ENCODE data around the gene DAB1.

The DAB1 gene

GRCh38 chr1:57162607-57163261 lies 261.1 kb downstream of the DAB1 start:
- no peak for DNase-seq (ENCODE audit: low read depth)

GRCh38 chr1:57160594-57160993 lies 263.3 kb downstream of the DAB1 start:
- no peak for DNase-seq (ENCODE audit: low read depth)

DNA sequence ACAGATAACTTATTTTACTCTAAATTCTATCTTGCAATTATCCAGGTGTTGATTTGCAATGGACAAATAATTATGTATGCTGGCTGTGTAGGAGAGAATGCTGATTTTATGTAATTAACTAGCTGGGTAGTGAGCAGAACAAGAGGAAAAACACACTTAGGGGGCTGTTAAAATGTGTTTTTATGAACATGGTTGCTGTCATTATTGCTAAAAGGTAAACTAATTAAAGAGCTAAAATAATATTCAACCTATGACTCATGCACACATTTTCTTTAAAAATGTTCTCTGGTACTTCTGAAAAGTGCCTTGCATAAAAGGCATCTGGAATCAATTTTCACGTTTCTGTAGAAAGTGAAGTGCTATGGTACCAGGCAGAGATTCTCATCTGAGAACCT lies 265.3 kb downstream of the DAB1 start:
- DNase-seq (ENCODE audit: low read depth): no peak

GRCh38 chr1:57157818-57158603 lies 265.8 kb downstream of the DAB1 start:
- no peak for DNase-seq (ENCODE audit: low read depth)

DNA sequence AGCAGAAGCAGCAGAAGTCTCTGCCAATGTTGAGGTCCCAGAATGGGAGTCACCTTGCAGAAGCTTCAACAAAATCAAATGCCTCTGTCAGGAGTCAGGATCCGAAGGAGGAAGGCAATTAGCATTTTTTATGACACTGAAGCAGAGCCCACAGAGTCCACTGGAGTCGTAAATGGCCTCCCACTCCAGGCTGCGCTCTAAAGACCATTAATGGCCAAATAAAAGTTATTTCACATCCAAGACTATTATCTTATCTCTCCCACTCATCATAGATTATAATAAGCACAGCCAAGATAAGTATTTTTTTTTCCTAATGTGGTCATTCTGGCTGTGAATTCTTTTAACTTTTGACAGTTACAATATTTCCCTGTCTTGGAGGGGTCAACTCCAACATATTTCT lies 267.0 kb downstream of the DAB1 start:
- no peak for DNase-seq (ENCODE audit: low read depth)

- DNase-seq (ENCODE audit: low read depth): no peak
Measured at GRCh38 chr1:57146100-57146499, 277.8 kb downstream of the DAB1 start.

DNA sequence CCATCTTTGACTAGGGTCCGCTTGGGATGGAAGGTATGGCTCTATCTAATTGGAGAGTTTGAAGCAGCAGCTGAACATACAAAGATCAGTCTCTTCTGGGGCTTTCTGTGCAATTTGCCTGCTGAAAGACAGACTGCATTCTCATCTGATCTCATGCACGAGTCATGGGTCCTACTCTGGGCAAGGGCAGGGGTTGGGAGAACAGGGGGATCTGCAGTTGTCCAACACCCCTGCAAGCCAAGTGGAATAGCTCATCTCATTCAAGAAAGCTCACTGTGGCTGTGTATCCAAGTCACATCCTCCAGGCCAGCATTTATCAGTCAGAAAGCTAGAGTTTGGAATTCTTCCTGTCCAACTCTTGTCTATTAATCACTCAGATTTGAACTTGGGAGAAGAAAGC lies 280.9 kb downstream of the DAB1 start:
- DNase-seq (ENCODE audit: low read depth): no peak

DNA sequence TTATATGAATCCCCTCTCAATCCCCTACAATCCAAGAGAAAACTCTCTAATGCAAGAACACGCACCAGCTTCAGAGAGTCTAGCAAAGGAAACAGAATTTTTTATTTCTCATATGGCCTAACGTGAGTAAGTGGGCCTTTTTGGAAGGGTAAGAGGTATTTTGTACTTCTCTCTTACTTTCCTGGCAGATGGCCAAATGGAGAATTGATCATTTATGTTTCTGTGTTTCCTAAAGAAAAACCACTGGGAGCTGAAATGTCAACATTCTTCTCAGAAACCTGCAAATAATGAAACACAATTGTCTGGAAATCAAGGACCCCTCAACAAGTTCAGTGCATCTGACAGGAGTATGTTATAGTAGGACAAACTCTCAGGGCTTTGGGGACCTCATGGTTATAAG lies 281.7 kb downstream of the DAB1 start:
- DNase-seq (ENCODE audit: low read depth): no peak

- no peak for DNase-seq (ENCODE audit: low read depth)
Measured at GRCh38 chr1:57138432-57139078, 285.3 kb downstream of the DAB1 start.

GRCh38 chr1:57137980-57138379 lies 285.9 kb downstream of the DAB1 start:
- DNase-seq (ENCODE audit: low read depth): no peak

- no peak for DNase-seq (ENCODE audit: low read depth)
Measured at GRCh38 chr1:57134803-57135202, 289.1 kb downstream of the DAB1 start.

GRCh38 chr1:57133686-57134085 lies 290.2 kb downstream of the DAB1 start:
- no peak for DNase-seq (ENCODE audit: low read depth)

GRCh38 chr1:57132993-57133622 lies 290.8 kb downstream of the DAB1 start:
- DNase-seq (ENCODE audit: low read depth): no peak

DNA sequence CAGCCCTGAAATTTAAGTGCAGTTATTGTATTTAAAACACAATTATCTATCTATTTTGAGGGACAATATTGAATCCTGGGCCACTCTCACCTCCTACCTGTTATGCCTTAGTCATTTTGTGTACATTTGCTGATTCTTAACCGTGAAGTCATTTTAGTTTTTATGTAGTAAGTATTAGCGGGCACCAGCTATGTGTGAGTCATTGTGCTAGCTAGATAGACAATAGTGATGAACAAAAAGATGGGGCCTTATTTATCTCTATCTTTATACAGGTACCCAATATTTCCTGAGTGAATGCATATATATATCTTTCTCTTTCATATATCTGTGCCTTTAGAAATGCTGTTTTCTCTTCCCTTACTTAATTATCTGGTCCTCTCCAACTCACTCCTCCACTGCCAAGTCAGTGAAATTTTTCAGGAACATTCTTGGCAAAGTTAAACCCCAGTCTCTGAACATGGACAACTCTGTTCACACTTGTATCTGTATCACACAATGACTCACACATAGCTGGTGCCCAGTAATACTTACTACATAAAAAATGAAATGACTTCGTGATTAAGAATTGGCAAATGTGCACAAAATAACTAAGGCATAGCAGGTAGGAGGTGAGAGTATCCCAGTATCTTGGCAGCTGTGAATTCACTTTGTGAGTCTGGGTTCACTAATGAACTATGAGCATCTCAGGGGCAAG lies 292.0 kb downstream of the DAB1 start:
- no peak for DNase-seq (ENCODE audit: low read depth)

DNA sequence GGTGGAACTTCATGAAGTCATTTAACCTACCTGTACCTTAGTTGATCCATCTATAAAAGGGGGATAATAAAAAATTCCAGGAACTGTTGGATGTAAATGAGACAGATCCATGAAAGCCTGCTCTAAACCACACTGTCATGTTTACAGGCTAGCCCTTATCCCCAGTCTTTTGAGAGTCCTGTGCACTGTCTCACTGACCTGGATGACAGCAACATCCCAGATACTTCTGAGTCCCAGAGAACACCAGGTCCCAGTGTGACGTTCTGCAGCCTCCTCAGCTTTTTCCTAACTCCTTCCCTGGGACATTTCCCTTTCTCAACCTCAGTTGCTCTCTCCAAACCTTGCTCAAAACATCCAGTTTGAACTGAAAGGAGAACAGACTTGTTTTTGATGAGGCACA lies 292.6 kb downstream of the DAB1 start:
- DNase-seq (ENCODE audit: low read depth): no peak

DNA sequence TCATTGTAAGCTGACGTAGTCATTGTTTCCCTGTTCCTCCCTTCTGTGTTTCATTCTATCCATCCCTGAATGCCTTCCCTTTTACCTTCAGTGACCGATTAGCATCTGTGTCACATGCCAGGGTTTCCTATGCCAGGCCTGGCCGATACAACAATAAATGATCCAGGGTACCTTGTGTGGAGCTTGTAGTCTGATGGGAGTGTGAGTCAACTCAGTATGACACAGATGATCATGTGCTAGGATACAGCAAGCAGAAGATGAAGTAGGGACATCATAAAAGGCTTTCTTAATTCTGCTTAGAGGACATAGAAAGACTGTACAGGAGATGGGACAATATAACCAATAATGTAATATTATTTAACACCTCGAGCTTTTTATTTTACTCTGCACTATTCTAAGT lies 294.0 kb downstream of the DAB1 start:
- no peak for DNase-seq (ENCODE audit: low read depth)

GRCh38 chr1:57127976-57128375 lies 295.9 kb downstream of the DAB1 start:
- no peak for DNase-seq (ENCODE audit: low read depth)

DNA sequence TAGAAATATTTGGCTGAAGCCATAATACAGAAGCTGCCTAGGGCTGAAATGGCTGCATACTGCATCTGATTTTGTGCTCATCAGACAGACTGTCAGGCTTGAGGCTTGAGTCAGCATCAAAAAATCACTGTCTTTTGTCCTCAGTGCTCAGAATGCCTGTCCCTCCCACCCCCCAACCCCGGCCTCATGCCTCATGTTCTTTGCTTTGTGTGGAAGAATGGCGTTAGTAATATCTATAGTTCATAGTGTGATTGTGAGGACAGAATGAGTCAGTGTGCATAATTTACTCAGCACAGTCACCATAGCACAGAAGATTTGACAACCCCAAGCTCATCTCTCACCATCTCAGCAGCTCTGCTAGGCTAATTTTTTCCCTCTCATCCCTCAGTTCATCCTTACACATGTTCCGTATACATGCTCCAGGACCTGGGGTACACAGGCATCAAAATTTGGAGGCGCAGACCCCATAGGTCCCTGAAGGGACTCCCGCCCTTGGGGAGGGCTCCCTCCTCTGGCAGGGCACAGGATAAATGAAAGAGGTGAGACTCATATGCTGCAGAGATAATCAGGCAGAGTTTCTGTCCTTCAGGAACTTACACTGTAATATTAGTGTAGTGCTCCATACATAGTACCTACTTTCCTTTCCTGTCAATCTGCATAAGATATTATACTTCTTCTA lies 299.0 kb downstream of the DAB1 start:
- no peak for DNase-seq (ENCODE audit: low read depth)

- DNase-seq (ENCODE audit: low read depth): no peak
Measured at GRCh38 chr1:57124170-57124569, 299.7 kb downstream of the DAB1 start.

GRCh38 chr1:57122031-57122430 lies 301.8 kb downstream of the DAB1 start:
- DNase-seq (ENCODE audit: low read depth): no peak

- no peak for DNase-seq (ENCODE audit: low read depth)
Measured at GRCh38 chr1:57118948-57119603, 304.8 kb downstream of the DAB1 start.
